K562 (cell line): ENCODE results near the gene RAP2C. TPM values are rescaled to one million over a fixed set of nuclear protein-coding genes. Genes with fewer than 3 reads are reported as not detected.

Experiments used
- ATAC-seq: fragments of 200-7000 bp; cut with Tn5 transposase; 3 replicates; pipeline ENCODE4 v1.9.1; 2020; ENCODE audit warnings: moderate library complexity
- BruUV-seq: library from RNA; stranded (reverse); fragments of 400-500 nt; replicated peaks from 2 replicates; lab custom pipeline; 2021; lab: Mats Ljungman, UMichigan
- CTCF ChIA-PET: fragments of 300-600 bp; formaldehyde crosslinking; extraction: SDS; loops from one replicate; lab custom pipeline; 2021; ENCODE audit warnings: low intra/inter-chr PET ratio; lab: Yijun Ruan, JAX
- POLR2A ChIA-PET: fragments of 300-600, 350-650 bp; sonication (Branson Sonifier 250); formaldehyde crosslinking; extraction: SDS; loops from one replicate; lab custom pipeline; 2021; ENCODE audit warnings: antibody characterized with exemption, inconsistent platforms; lab: Yijun Ruan, JAX
- DNase-seq, 4 experiments: peaks; one replicate each; pipeline versions ENCODE4 v3.0.0 to v3.0.0-alpha.2; 2011 to 2018; ENCODE audit warnings: low spot score in 3 of 4, mixed read lengths in 3 of 4; ENCODE audit errors: extremely low read depth in 1 of 4
- FAIRE-seq: peaks from 2 replicates; lab custom pipeline; 2011; peaks lifted over from hg19 to GRCh38; lab: Jason Lieb, UNC
- H2AFZ ChIP-seq: 2 replicates; pipeline ENCODE4 v1.6.0; 2011; ENCODE audit warnings: low read depth, low read length, control low read depth, inconsistent platforms
- H3K27ac ChIP-seq: fragments of 200-600 bp; 3 replicates; pipeline ENCODE4 v1.8.0; 2011; ENCODE audit warnings: low read depth, mild to moderate bottlenecking, control low read depth, inconsistent platforms, low read length, moderate library complexity, mixed read lengths; ENCODE audit errors: extremely low read depth
- H3K27me3 ChIP-seq, 2 experiments: fragments of 300-600 bp in 1 of 2; 2 replicates in 1 of 2; 3 replicates in 1 of 2; pipeline versions ENCODE4 v1.6.0 to v1.8.0; 2011; ENCODE audit warnings: inconsistent platforms in 2 of 2, low read length in 2 of 2, mild to moderate bottlenecking in 1 of 2, mixed read lengths in 1 of 2, moderate library complexity in 1 of 2; ENCODE audit not compliant: control insufficient read depth in 2 of 2, insufficient read depth in 2 of 2
- H3K36me3 ChIP-seq: fragments of 300-600 bp; 3 replicates; pipeline ENCODE4 v1.8.0; 2011; ENCODE audit warnings: mild to moderate bottlenecking, low read length, inconsistent platforms; ENCODE audit not compliant: control insufficient read depth, insufficient read depth
- H3K4me1 ChIP-seq, 2 experiments: fragments of 200-600 bp in 1 of 2; replicated peaks in 1 of 2; 2 replicates in 1 of 2; 3 replicates in 1 of 2; pipeline versions ENCODE4 v1.5.1 to v1.8.0; 2011; ENCODE audit warnings: inconsistent platforms in 2 of 2, low read length in 2 of 2, mild to moderate bottlenecking in 1 of 2, mixed read lengths in 1 of 2, moderate library complexity in 1 of 2; ENCODE audit not compliant: control insufficient read depth in 2 of 2, insufficient read depth in 2 of 2
- H3K4me2 ChIP-seq: 2 replicates; pipeline ENCODE4 v1.6.1; 2011; ENCODE audit warnings: low read length, control low read depth, inconsistent platforms, mixed read lengths; ENCODE audit not compliant: insufficient read depth
- H3K4me3 ChIP-seq: fragments of 200-600 bp; sonication (generic), shearing (Covaris generic); 2 replicates; pipeline ENCODE4 v1.5.1; 2016; ENCODE audit warnings: control low read depth, inconsistent platforms
- H3K79me2 ChIP-seq: fragments of 200-600 bp; 3 replicates; pipeline ENCODE4 v1.8.0; 2011; ENCODE audit warnings: low read length, inconsistent platforms; ENCODE audit not compliant: control insufficient read depth, insufficient read depth
- H3K9ac ChIP-seq, 2 experiments: 2 replicates each; pipeline versions ENCODE4 v1.6.0 to v1.6.1; 2011; ENCODE audit warnings: low read depth in 2 of 2, low read length in 2 of 2, control low read depth in 1 of 2, inconsistent platforms in 1 of 2, mild to moderate bottlenecking in 1 of 2, mixed read lengths in 1 of 2; ENCODE audit not compliant: insufficient read depth in 1 of 2
- H3K9me1 ChIP-seq: one replicate; pipeline ENCODE4 v1.6.0; 2011; ENCODE audit warnings: inconsistent platforms, mild to moderate bottlenecking, low read length, moderate library complexity; ENCODE audit not compliant: control insufficient read depth, insufficient read depth
- H3K9me3 ChIP-seq: replicated peaks from 2 replicates; pipeline ENCODE4 v1.5.1; 2011; ENCODE audit warnings: low read depth, low read length, inconsistent platforms; ENCODE audit not compliant: control insufficient read depth, insufficient read depth
- H4K20me1 ChIP-seq: replicated peaks from 2 replicates; pipeline ENCODE4 v1.6.1; 2011; ENCODE audit warnings: low read length, inconsistent platforms, mixed read lengths; ENCODE audit not compliant: control insufficient read depth, insufficient read depth
- ATF1 ChIP-seq, 2 experiments: fragments of 450-650 bp in 1 of 2; IDR thresholded peaks; 2 replicates each; pipeline ENCODE4 v1.6.1; 2016; ENCODE audit warnings: missing compliant biosample characterization in 1 of 2, missing genetic modification characterization in 1 of 2
- C11orf30 ChIP-seq: fragments of 450-650 bp; IDR thresholded peaks from 2 replicates; pipeline ENCODE4 v1.6.1; 2016; ENCODE audit warnings: low read depth, mild to moderate bottlenecking
- COPS2 ChIP-seq: fragments of 450-650 bp; conservative IDR thresholded peaks from 2 replicates; pipeline ENCODE4 v1.6.1; 2016; ENCODE audit warnings: mild to moderate bottlenecking, moderate library complexity
- NFE2 ChIP-seq: IDR thresholded peaks from 2 replicates; pipeline ENCODE4 v1.6.1; 2014; ENCODE audit warnings: antibody characterized with exemption, low read depth
- RAD21 ChIP-seq, 2 experiments: fragments of 250-450 bp in 1 of 2; fragments of 450-650 bp in 1 of 2; sonication (Bioruptor Pico) in 1 of 2; formaldehyde crosslinking in 1 of 2; IDR thresholded peaks in 1 of 2; conservative IDR thresholded peaks in 1 of 2; 2 replicates each; pipeline versions ENCODE4 v1.4.0 to v1.8.0; 2020 to 2022; ENCODE audit warnings: mild to moderate bottlenecking in 2 of 2, moderate library complexity in 1 of 2
- RB1 ChIP-seq: fragments of 450-650 bp; IDR thresholded peaks from 2 replicates; pipeline ENCODE4 v1.6.1; 2017; ENCODE audit warnings: low read depth, mild to moderate bottlenecking
- ZNF282 ChIP-seq: sonication (generic); formaldehyde crosslinking; IDR thresholded peaks from 2 replicates; pipeline ENCODE4 v1.8.1; 2023; ENCODE audit warnings: missing genetic modification reagents
- ZNF316 ChIP-seq: fragments of 450-650 bp; IDR thresholded peaks from 2 replicates; pipeline ENCODE4 v1.6.1; 2016
- ZNF444 ChIP-seq: fragments of 250-450 bp; sonication (Bioruptor Pico); IDR thresholded peaks from 2 replicates; pipeline ENCODE4 v1.4.0; 2020; ENCODE audit warnings: mild to moderate bottlenecking, moderate library complexity
- ZNF695 ChIP-seq: fragments of 450-650 bp; formaldehyde crosslinking; IDR thresholded peaks from 2 replicates; pipeline ENCODE4 v1.4.0; 2020; ENCODE audit warnings: mild to moderate bottlenecking, moderate library complexity
- WGBS: fragments of 100-300 bp; shearing (Covaris generic); methylation state at CpG from one replicate; pipeline ENCODE4 v1.1.6; 2016; ENCODE audit warnings: low coverage, mixed read lengths; ENCODE audit not compliant: insufficient coverage; ENCODE audit errors: missing lambda C conversion rate; 5-methylcytosine and 5-hydroxymethylcytosine counted together
- in situ Hi-C: fragments of 300-500 bp; cut with MboI; formaldehyde crosslinking; loops from 4 replicates; pipeline ENCODE4 v1.15.0; 2018; ENCODE audit warnings: inconsistent platforms, mixed read lengths
- intact Hi-C: fragments of 100-400 bp; cut with micrococcal nuclease; formaldehyde crosslinking; loops from 2 replicates; pipeline ENCODE4 v1.14.2; 2022
- polyA plus RNA-seq, 8 experiments: library from polyadenylated mRNA; depleted of rRNA in 4 of 8; stranded (reverse) in 5 of 8; unstranded in 3 of 8; fragments of >200 nt; fragmentation: Nextera tagmentation in 2 of 8; fragmentation: Illumina TruSeq in 1 of 8; extraction: Ambion mirVana in 2 of 8; extraction: Trizol in 1 of 8; gene quantifications; 2 replicates each; pipeline versions ENCODE4 v1.2.1 to v1.2.3, GENCODE V29; 2011 to 2014; ENCODE audit warnings: inconsistent platforms in 1 of 8, missing spikeins in 1 of 8
- total RNA-seq, 7 experiments: library from RNA; depleted of rRNA in 6 of 7; stranded (reverse); fragments of >200 nt in 6 of 7; fragmentation: Illumina TruSeq in 2 of 7; extraction: Trizol in 2 of 7; gene quantifications; 2 replicates each; pipeline versions ENCODE4 v1.2.1 to v1.2.3, GENCODE V29; 2011 to 2021; ENCODE audit warnings: low replicate concordance in 1 of 7
- TF ChIP-seq, protein P1 (sequence below), 3 experiments: IDR thresholded peaks in 2 of 3; conservative IDR thresholded peaks in 1 of 3; 2 replicates each; pipeline ENCODE4 v1.5.1; 2011 to 2012; ENCODE audit warnings: low read length in 3 of 3, mild to moderate bottlenecking in 3 of 3, control low read depth in 2 of 3, improper control_type of control experiment in 1 of 3, inconsistent platforms in 1 of 3, low read depth in 1 of 3, mixed read lengths in 1 of 3, moderate library complexity in 1 of 3; ENCODE audit not compliant: insufficient read depth in 2 of 3
- TF ChIP-seq, protein P2 (sequence below), 2 experiments: fragments of 450-650 bp; conservative IDR thresholded peaks; 2 replicates each; pipeline ENCODE4 v1.6.1; 2017; ENCODE audit warnings: mild to moderate bottlenecking in 2 of 2, moderate library complexity in 2 of 2
- TF ChIP-seq, protein P3 (sequence below), 3 experiments: fragments of 200-800 bp in 1 of 3; sonication (Bioruptor generic) in 1 of 3; sonication (generic) in 1 of 3; formaldehyde crosslinking in 1 of 3; IDR thresholded peaks; 2 replicates each; pipeline versions ENCODE4 v1.6.1 to v1.8.0; 2016 to 2022; ENCODE audit warnings: mild to moderate bottlenecking in 2 of 3, missing compliant biosample characterization in 2 of 3, missing genetic modification characterization in 2 of 3, missing genetic modification reagents in 1 of 3
- TF ChIP-seq, protein P4 (sequence below), 2 experiments: fragments of 200-800 bp in 1 of 2; sonication (Bioruptor generic) in 1 of 2; sonication (generic) in 1 of 2; formaldehyde crosslinking in 1 of 2; IDR thresholded peaks in 1 of 2; conservative IDR thresholded peaks in 1 of 2; 2 replicates each; pipeline versions ENCODE4 v1.5.0 to v1.6.1; 2016 to 2020; ENCODE audit warnings: missing compliant biosample characterization in 1 of 2, missing genetic modification characterization in 1 of 2, missing genetic modification reagents in 1 of 2

Gene RAP2C
- total and polyA plus RNA-seq, 9 of the 15 experiments (the other 6 are each of a cell fraction or from before 2014, with no cell fraction given) = 7.8 to 28.6 (median 18.6) TPM

DNA sequence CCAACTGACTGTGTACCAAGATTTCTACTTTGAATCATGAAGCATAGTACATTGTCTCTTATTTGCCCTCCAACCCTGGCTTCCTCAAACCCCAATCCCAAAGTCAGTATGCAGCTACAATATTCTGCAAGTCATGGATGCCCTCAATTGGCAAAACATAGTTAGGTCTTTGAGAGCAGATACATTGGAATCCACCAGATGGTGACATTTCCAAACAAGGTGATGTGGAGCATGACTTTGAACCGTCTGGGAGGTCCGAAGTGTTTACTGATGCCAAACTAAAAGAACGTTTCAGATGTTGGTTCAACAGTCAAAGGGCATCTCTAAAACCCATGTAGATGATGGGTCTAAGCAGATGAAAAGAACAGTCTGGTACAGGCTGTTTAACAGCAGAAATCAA, 47.8 kb downstream of the RAP2C start:
- DNase-seq = peak in 2 of 4 experiments; percentile 3 to 6
- no peaks in the 10 kb centered on the region for H3K9me1 ChIP-seq
- no peaks in the 10 kb centered on the region for H3K9me3 ChIP-seq
- no peak overlapping the region for H3K4me2 ChIP-seq
- in situ Hi-C loops (no loop called here), intact Hi-C loops (no loop called here)
- no peaks in the 10 kb centered on the region for H3K79me2 ChIP-seq
- ChIA-PET CTCF (interaction anchor here (0.7 kb wide), 1 partner anchor 44 kb away, joined by 4 read pairs; no protein-coding TSS in a partner anchor), POLR2A (no interaction called here)
- H3K36me3 ChIP-seq = no peaks in the 10 kb centered on the region
- H4K20me1 ChIP-seq = no peaks in the 10 kb centered on the region
- no peak overlapping the region for H3K27ac ChIP-seq
- no peaks in the 10 kb centered on the region for H3K4me1 ChIP-seq
- 0% methylated on average over 3 of the region's 3 CpGs for WGBS
- no peak overlapping the region for H3K9ac ChIP-seq
- no peak overlapping the region for H2AFZ ChIP-seq
- no TSS peak for BruUV-seq
- no peak overlapping the region for H3K4me3 ChIP-seq
- ATAC-seq = peak; percentile 60
- H3K27me3 ChIP-seq = peaks cover 0 to 3% of the 10 kb centered on the region in 2 experiments; a peak in 1 of 5 replicates
- FAIRE-seq = peak; percentile 19
- TF ChIP-seq NFE2 (peak; percentile 65), COPS2 (no peak), RB1 (no peak), ZNF282 (CRISPR knock-in tag) (no peak), ZNF444 (CRISPR knock-in tag) (no peak), C11orf30 (peak; percentile 39), RAD21 (CRISPR knock-in tag; conservative IDR thresholded peaks at IDR 0.05 in 1 of 2, IDR thresholded peaks at IDR 0.05 in 1 of 2) (peak in 1 of 2 experiments; percentile 53; a peak in 3 of 4 replicates), ZNF695 (CRISPR knock-in tag) (no peak), ZNF316 (peak; percentile 35; the same call in 1 of the 2 replicates), ATF1 (CRISPR knock-in tag; IDR thresholded peaks at IDR 0.05) (no peak), ATF1 (tag; IDR thresholded peaks at IDR 0.05) (no peak)
- TF ChIP-seq, protein P1, sequence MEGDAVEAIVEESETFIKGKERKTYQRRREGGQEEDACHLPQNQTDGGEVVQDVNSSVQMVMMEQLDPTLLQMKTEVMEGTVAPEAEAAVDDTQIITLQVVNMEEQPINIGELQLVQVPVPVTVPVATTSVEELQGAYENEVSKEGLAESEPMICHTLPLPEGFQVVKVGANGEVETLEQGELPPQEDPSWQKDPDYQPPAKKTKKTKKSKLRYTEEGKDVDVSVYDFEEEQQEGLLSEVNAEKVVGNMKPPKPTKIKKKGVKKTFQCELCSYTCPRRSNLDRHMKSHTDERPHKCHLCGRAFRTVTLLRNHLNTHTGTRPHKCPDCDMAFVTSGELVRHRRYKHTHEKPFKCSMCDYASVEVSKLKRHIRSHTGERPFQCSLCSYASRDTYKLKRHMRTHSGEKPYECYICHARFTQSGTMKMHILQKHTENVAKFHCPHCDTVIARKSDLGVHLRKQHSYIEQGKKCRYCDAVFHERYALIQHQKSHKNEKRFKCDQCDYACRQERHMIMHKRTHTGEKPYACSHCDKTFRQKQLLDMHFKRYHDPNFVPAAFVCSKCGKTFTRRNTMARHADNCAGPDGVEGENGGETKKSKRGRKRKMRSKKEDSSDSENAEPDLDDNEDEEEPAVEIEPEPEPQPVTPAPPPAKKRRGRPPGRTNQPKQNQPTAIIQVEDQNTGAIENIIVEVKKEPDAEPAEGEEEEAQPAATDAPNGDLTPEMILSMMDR (IDR thresholded peaks at IDR 0.05 in 2 of 3, conservative IDR thresholded peaks at IDR 0.05 in 1 of 3; ENCODE audit: insufficient read depth in 2 of 3, low read depth in 1 of 3, low read length in 3 of 3) = peak in 2 of 3 experiments; percentile 21 to 50; a peak in 3 of 6 replicates
- TF ChIP-seq, protein P2, sequence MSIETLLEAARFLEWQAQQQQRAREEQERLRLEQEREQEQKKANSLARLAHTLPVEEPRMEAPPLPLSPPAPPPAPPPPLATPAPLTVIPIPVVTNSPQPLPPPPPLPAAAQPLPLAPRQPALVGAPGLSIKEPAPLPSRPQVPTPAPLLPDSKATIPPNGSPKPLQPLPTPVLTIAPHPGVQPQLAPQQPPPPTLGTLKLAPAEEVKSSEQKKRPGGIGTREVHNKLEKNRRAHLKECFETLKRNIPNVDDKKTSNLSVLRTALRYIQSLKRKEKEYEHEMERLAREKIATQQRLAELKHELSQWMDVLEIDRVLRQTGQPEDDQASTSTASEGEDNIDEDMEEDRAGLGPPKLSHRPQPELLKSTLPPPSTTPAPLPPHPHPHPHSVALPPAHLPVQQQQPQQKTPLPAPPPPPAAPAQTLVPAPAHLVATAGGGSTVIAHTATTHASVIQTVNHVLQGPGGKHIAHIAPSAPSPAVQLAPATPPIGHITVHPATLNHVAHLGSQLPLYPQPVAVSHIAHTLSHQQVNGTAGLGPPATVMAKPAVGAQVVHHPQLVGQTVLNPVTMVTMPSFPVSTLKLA (conservative IDR thresholded peaks at IDR 0.05) = no peak
- TF ChIP-seq, protein P3, sequence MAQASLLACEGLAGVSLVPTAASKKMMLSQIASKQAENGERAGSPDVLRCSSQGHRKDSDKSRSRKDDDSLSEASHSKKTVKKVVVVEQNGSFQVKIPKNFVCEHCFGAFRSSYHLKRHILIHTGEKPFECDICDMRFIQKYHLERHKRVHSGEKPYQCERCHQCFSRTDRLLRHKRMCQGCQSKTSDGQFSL (CRISPR knock-in tag; IDR thresholded peaks at IDR 0.05) = no peak
- TF ChIP-seq, protein P3 (tag; IDR thresholded peaks at IDR 0.05) = no peak
- TF ChIP-seq, protein P4, sequence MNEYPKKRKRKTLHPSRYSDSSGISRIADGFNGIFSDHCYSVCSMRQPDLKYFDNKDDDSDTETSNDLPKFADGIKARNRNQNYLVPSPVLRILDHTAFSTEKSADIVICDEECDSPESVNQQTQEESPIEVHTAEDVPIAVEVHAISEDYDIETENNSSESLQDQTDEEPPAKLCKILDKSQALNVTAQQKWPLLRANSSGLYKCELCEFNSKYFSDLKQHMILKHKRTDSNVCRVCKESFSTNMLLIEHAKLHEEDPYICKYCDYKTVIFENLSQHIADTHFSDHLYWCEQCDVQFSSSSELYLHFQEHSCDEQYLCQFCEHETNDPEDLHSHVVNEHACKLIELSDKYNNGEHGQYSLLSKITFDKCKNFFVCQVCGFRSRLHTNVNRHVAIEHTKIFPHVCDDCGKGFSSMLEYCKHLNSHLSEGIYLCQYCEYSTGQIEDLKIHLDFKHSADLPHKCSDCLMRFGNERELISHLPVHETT (CRISPR knock-in tag; conservative IDR thresholded peaks at IDR 0.05 in 1 of 2, IDR thresholded peaks at IDR 0.05 in 1 of 2) = no peak
